GM23338 (cell line): ENCODE results near the gene ZNF592. TPM values are rescaled to one million over a fixed set of nuclear protein-coding genes. Genes with fewer than 3 reads are reported as not detected.

Experiments used
- ATAC-seq: fragments of 200-7000 bp; cut with Tn5 transposase; 3 replicates; pipeline ENCODE4 v1.9.1; 2020
- DNase-seq: peaks from one replicate; pipeline ENCODE4 v3.0.0-alpha.2; 2015; ENCODE audit warnings: low spot score
- H2AFZ ChIP-seq: fragments of 200-600 bp; sonication (generic); 2 replicates; pipeline ENCODE4 v1.8.0; 2016; ENCODE audit warnings: antibody characterized with exemption, mild to moderate bottlenecking, moderate library complexity
- H3F3A ChIP-seq: fragments of 200-600 bp; sonication (generic); replicated peaks from 2 replicates; pipeline ENCODE4 v1.8.0; 2017; ENCODE audit warnings: antibody characterized with exemption, mixed run types, low read depth
- H3K27ac ChIP-seq: fragments of 200-600 bp; sonication (generic); 2 replicates; pipeline ENCODE4 v1.6.1; 2016; ENCODE audit warnings: low read depth
- H3K27me3 ChIP-seq: fragments of 200-600 bp; sonication (generic); 2 replicates; pipeline ENCODE4 v1.8.0; 2016; ENCODE audit warnings: mild to moderate bottlenecking, mixed run types, moderate library complexity; ENCODE audit not compliant: insufficient read depth
- H3K36me3 ChIP-seq: fragments of 200-600 bp; sonication (generic); 2 replicates; pipeline ENCODE4 v1.8.0; 2016; ENCODE audit warnings: mild to moderate bottlenecking; ENCODE audit not compliant: insufficient read depth
- H3K4me1 ChIP-seq: fragments of 200-600 bp; sonication (generic); 2 replicates; pipeline ENCODE4 v1.8.0; 2016; ENCODE audit warnings: mild to moderate bottlenecking, moderate library complexity; ENCODE audit not compliant: insufficient read depth
- H3K4me2 ChIP-seq: fragments of 200-600 bp; sonication (generic); 2 replicates; pipeline ENCODE4 v1.7.1; 2017; ENCODE audit warnings: mixed run types
- H3K4me3 ChIP-seq: fragments of 200-600 bp; sonication (generic); 2 replicates; pipeline ENCODE4 v1.6.1; 2016; ENCODE audit warnings: mixed run types
- H3K79me2 ChIP-seq: fragments of 200-600 bp; sonication (generic); replicated peaks from 2 replicates; pipeline ENCODE4 v1.8.0; 2017; ENCODE audit warnings: mild to moderate bottlenecking; ENCODE audit not compliant: insufficient read depth
- H3K9me2 ChIP-seq: fragments of 200-600 bp; sonication (generic); 2 replicates; pipeline ENCODE4 v1.8.0; 2017; ENCODE audit not compliant: insufficient read depth
- H4K20me1 ChIP-seq: fragments of 200-600 bp; sonication (generic); replicated peaks from 2 replicates; pipeline ENCODE4 v1.8.0; 2017; ENCODE audit warnings: mild to moderate bottlenecking; ENCODE audit not compliant: insufficient read depth
- H3K27ac Mint-ChIP-seq: 2 replicates; pipeline ENCODE4 v1.8.0; 2020; ENCODE audit warnings: inconsistent platforms, mild to moderate bottlenecking, moderate library complexity, mixed read lengths
- H3K27me3 Mint-ChIP-seq: 3 replicates; pipeline ENCODE4 v1.8.0; 2022; ENCODE audit warnings: low read depth, mild to moderate bottlenecking, moderate library complexity, mixed read lengths, inconsistent platforms; ENCODE audit not compliant: insufficient read depth, poor library complexity
- H3K36me3 Mint-ChIP-seq: 3 replicates; pipeline ENCODE4 v1.8.0; 2021; ENCODE audit warnings: low read depth, mild to moderate bottlenecking, inconsistent platforms, moderate library complexity, mixed read lengths
- H3K4me1 Mint-ChIP-seq: 3 replicates; pipeline ENCODE4 v1.8.0; 2020; ENCODE audit warnings: mild to moderate bottlenecking, inconsistent platforms, mixed read lengths
- H3K4me3 Mint-ChIP-seq: 3 replicates; pipeline ENCODE4 v1.8.0; 2021; ENCODE audit warnings: moderate library complexity, mild to moderate bottlenecking, inconsistent platforms, mixed read lengths
- H3K9me3 Mint-ChIP-seq: 3 replicates; pipeline ENCODE4 v1.8.0; 2020; ENCODE audit warnings: moderate library complexity, mild to moderate bottlenecking, inconsistent platforms, mixed read lengths
- CREB1 ChIP-seq: fragments of 250-450 bp; sonication (Bioruptor Pico); IDR thresholded peaks from 2 replicates; pipeline ENCODE4 v1.5.0; 2020; ENCODE audit warnings: low read depth, mild to moderate bottlenecking, moderate library complexity
- EZH2phosphoT487 ChIP-seq: fragments of 200-600 bp; sonication (generic); IDR thresholded peaks from one replicate; pipeline ENCODE4 v1.8.1; 2018; ENCODE audit warnings: antibody characterized with exemption; ENCODE audit not compliant: unreplicated experiment
- JUNB ChIP-seq: IDR thresholded peaks from one replicate; pipeline ENCODE4 v1.6.1; 2016; ENCODE audit warnings: antibody characterized with exemption; ENCODE audit not compliant: unreplicated experiment
- POLR2AphosphoS5 ChIP-seq: IDR thresholded peaks from 2 replicates; pipeline ENCODE4 v1.6.1; 2016; ENCODE audit warnings: antibody characterized with exemption, low read depth
- STAT1 ChIP-seq: IDR thresholded peaks from one replicate; pipeline ENCODE4 v1.6.1; 2016; ENCODE audit warnings: antibody characterized with exemption; ENCODE audit not compliant: unreplicated experiment
- ZNF114 ChIP-seq: fragments of 250-450 bp; sonication (Bioruptor Pico); IDR thresholded peaks from 2 replicates; pipeline ENCODE4 v1.5.0; 2020; ENCODE audit warnings: mild to moderate bottlenecking, moderate library complexity
- polyA plus RNA-seq: library from polyadenylated mRNA; unstranded; fragments of >200 nt; fragmentation: Nextera tagmentation; extraction: Ambion mirVana; gene quantifications from 2 replicates; pipeline ENCODE4 v1.2.1, GENCODE V29; 2016
- total RNA-seq: library from RNA; depleted of rRNA; stranded (reverse); fragments of >200 nt; shearing (Covaris generic); gene quantifications from 2 replicates; pipeline ENCODE4 v1.2.3, GENCODE V29; 2014
- TF ChIP-seq, protein P1 (sequence below): IDR thresholded peaks from 2 replicates; pipeline ENCODE4 v1.6.1; 2016; ENCODE audit warnings: antibody characterized with exemption
- TF ChIP-seq, protein P2 (sequence below): fragments of 250-450 bp; sonication (Bioruptor Pico); IDR thresholded peaks from 2 replicates; pipeline ENCODE4 v1.5.0; 2020; ENCODE audit warnings: mild to moderate bottlenecking, moderate library complexity
- TF ChIP-seq, protein P3 (sequence below): IDR thresholded peaks from one replicate; pipeline ENCODE4 v1.6.1; 2018; ENCODE audit warnings: antibody characterized with exemption; ENCODE audit not compliant: unreplicated experiment
- TF ChIP-seq, protein P4 (sequence below), 2 experiments: fragments of 200-600 bp in 1 of 2; sonication (generic) in 1 of 2; conservative IDR thresholded peaks; 2 replicates each; pipeline versions ENCODE4 v1.5.1 to v1.6.1; 2016 to 2017; ENCODE audit warnings: antibody characterized with exemption in 2 of 2, low read depth in 2 of 2, mild to moderate bottlenecking in 2 of 2, moderate library complexity in 1 of 2

Gene ZNF592
- total and polyA plus RNA-seq, 2 experiments from 2014 or later: 4.4 to 21.4 TPM

DNA sequence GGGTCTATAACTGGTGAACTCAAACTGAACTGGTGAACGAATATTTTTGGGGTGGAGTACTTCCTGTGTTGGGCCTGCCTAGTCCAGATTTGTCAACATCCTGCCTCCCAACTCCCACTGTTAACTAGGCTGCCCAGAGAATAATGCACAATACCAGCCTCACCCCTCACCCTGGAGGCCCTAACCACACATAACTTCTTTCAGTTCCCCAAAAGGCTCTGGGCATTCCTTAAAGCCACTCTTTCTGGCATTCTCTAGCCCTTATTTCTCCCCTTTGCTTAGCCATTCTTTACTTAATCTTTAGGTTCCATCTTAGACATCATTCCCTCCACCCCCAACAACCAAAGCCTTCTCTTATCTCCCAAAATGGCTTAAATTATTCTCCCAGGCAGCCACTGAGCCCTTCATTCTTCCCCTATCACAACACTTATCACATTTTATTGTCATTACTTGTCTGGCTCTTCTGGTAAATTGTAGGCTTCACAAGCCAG lies 23.3 kb upstream of the ZNF592 start:
- 0 out of 2 replicates have a peak, but pooled peaks cover 3% of the 10 kb centered on the region for H3F3A ChIP-seq
- H3K27ac ChIP-seq: no peak overlapping the region
- Mint-ChIP-seq H3K36me3 (no peaks in the 10 kb centered on the region), H3K9me3 (no peaks in the 10 kb centered on the region), H3K27ac (no peak overlapping the region), H3K4me3 (no peak overlapping the region), H3K4me1 (peaks cover 13% of the 10 kb centered on the region), H3K27me3 (peaks cover 2% of the 10 kb centered on the region)
- H3K4me3 ChIP-seq: no peak overlapping the region
- ATAC-seq (no peak), DNase-seq (no peak)
- H3K9me2 ChIP-seq: no peaks in the 10 kb centered on the region
- no peaks in the 10 kb centered on the region for H3K36me3 ChIP-seq
- H4K20me1 ChIP-seq: no peaks in the 10 kb centered on the region
- no peaks in the 10 kb centered on the region for H3K27me3 ChIP-seq
- TF ChIP-seq EZH2phosphoT487: no peak
- no peak for TF ChIP-seq JUNB
- no peak for TF ChIP-seq STAT1
- TF ChIP-seq, protein P1, sequence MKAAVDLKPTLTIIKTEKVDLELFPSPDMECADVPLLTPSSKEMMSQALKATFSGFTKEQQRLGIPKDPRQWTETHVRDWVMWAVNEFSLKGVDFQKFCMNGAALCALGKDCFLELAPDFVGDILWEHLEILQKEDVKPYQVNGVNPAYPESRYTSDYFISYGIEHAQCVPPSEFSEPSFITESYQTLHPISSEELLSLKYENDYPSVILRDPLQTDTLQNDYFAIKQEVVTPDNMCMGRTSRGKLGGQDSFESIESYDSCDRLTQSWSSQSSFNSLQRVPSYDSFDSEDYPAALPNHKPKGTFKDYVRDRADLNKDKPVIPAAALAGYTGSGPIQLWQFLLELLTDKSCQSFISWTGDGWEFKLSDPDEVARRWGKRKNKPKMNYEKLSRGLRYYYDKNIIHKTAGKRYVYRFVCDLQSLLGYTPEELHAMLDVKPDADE: no peak
- TF ChIP-seq ZNF114: no peak
- TF ChIP-seq, protein P2, sequence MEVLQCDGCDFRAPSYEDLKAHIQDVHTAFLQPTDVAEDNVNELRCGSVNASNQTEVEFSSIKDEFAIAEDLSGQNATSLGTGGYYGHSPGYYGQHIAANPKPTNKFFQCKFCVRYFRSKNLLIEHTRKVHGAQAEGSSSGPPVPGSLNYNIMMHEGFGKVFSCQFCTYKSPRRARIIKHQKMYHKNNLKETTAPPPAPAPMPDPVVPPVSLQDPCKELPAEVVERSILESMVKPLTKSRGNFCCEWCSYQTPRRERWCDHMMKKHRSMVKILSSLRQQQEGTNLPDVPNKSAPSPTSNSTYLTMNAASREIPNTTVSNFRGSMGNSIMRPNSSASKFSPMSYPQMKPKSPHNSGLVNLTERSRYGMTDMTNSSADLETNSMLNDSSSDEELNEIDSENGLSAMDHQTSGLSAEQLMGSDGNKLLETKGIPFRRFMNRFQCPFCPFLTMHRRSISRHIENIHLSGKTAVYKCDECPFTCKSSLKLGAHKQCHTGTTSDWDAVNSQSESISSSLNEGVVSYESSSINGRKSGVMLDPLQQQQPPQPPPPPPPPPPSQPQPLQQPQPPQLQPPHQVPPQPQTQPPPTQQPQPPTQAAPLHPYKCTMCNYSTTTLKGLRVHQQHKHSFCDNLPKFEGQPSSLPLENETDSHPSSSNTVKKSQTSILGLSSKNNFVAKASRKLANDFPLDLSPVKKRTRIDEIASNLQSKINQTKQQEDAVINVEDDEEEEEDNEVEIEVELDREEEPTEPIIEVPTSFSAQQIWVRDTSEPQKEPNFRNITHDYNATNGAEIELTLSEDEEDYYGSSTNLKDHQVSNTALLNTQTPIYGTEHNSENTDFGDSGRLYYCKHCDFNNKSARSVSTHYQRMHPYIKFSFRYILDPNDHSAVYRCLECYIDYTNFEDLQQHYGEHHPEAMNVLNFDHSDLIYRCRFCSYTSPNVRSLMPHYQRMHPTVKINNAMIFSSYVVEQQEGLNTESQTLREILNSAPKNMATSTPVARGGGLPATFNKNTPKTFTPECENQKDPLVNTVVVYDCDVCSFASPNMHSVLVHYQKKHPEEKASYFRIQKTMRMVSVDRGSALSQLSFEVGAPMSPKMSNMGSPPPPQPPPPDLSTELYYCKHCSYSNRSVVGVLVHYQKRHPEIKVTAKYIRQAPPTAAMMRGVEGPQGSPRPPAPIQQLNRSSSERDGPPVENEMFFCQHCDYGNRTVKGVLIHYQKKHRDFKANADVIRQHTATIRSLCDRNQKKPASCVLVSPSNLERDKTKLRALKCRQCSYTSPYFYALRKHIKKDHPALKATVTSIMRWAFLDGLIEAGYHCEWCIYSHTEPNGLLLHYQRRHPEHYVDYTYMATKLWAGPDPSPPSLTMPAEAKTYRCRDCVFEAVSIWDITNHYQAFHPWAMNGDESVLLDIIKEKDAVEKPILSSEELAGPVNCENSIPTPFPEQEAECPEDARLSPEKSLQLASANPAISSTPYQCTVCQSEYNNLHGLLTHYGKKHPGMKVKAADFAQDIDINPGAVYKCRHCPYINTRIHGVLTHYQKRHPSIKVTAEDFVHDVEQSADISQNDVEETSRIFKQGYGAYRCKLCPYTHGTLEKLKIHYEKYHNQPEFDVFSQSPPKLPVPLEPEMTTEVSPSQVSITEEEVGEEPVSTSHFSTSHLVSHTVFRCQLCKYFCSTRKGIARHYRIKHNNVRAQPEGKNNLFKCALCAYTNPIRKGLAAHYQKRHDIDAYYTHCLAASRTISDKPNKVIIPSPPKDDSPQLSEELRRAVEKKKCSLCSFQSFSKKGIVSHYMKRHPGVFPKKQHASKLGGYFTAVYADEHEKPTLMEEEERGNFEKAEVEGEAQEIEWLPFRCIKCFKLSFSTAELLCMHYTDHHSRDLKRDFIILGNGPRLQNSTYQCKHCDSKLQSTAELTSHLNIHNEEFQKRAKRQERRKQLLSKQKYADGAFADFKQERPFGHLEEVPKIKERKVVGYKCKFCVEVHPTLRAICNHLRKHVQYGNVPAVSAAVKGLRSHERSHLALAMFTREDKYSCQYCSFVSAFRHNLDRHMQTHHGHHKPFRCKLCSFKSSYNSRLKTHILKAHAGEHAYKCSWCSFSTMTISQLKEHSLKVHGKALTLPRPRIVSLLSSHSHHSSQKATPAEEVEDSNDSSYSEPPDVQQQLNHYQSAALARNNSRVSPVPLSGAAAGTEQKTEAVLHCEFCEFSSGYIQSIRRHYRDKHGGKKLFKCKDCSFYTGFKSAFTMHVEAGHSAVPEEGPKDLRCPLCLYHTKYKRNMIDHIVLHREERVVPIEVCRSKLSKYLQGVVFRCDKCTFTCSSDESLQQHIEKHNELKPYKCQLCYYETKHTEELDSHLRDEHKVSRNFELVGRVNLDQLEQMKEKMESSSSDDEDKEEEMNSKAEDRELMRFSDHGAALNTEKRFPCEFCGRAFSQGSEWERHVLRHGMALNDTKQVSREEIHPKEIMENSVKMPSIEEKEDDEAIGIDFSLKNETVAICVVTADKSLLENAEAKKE: no peak
- no peak for TF ChIP-seq CREB1
- no peak for TF ChIP-seq POLR2AphosphoS5
- TF ChIP-seq, protein P3, sequence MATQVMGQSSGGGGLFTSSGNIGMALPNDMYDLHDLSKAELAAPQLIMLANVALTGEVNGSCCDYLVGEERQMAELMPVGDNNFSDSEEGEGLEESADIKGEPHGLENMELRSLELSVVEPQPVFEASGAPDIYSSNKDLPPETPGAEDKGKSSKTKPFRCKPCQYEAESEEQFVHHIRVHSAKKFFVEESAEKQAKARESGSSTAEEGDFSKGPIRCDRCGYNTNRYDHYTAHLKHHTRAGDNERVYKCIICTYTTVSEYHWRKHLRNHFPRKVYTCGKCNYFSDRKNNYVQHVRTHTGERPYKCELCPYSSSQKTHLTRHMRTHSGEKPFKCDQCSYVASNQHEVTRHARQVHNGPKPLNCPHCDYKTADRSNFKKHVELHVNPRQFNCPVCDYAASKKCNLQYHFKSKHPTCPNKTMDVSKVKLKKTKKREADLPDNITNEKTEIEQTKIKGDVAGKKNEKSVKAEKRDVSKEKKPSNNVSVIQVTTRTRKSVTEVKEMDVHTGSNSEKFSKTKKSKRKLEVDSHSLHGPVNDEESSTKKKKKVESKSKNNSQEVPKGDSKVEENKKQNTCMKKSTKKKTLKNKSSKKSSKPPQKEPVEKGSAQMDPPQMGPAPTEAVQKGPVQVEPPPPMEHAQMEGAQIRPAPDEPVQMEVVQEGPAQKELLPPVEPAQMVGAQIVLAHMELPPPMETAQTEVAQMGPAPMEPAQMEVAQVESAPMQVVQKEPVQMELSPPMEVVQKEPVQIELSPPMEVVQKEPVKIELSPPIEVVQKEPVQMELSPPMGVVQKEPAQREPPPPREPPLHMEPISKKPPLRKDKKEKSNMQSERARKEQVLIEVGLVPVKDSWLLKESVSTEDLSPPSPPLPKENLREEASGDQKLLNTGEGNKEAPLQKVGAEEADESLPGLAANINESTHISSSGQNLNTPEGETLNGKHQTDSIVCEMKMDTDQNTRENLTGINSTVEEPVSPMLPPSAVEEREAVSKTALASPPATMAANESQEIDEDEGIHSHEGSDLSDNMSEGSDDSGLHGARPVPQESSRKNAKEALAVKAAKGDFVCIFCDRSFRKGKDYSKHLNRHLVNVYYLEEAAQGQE: no peak
- TF ChIP-seq, protein P4, sequence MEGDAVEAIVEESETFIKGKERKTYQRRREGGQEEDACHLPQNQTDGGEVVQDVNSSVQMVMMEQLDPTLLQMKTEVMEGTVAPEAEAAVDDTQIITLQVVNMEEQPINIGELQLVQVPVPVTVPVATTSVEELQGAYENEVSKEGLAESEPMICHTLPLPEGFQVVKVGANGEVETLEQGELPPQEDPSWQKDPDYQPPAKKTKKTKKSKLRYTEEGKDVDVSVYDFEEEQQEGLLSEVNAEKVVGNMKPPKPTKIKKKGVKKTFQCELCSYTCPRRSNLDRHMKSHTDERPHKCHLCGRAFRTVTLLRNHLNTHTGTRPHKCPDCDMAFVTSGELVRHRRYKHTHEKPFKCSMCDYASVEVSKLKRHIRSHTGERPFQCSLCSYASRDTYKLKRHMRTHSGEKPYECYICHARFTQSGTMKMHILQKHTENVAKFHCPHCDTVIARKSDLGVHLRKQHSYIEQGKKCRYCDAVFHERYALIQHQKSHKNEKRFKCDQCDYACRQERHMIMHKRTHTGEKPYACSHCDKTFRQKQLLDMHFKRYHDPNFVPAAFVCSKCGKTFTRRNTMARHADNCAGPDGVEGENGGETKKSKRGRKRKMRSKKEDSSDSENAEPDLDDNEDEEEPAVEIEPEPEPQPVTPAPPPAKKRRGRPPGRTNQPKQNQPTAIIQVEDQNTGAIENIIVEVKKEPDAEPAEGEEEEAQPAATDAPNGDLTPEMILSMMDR (conservative IDR thresholded peaks at IDR 0.05; ENCODE audit: low read depth in 2 of 2): no peak
- peaks cover 12% of the 10 kb centered on the region for H3K4me1 ChIP-seq
- H2AFZ ChIP-seq: peak overlapping the region; percentile 47
- H3K79me2 ChIP-seq: no peaks in the 10 kb centered on the region
- no peak overlapping the region for H3K4me2 ChIP-seq
